SK-N-SH treated with all-trans-retinoic acid at 6 μM for 48 hours (cell line): ENCODE results near the gene STIM2.
"Not testable (repeated sequence)": the region's sequence is repeated elsewhere in the genome, so short reads cannot be mapped to it uniquely, and the experiment has no call there.

Experiments
- ATAC-seq: fragments of 200-7000 bp; cut with Tn5 transposase; 3 replicates; pipeline ENCODE4 v1.9.1; 2020; ENCODE audit warnings: mild to moderate bottlenecking, moderate library complexity
- BACH2 ChIP-seq: fragments of 250-450 bp; sonication (Bioruptor Pico); IDR thresholded peaks from 2 replicates; pipeline ENCODE4 v1.9.0; 2021; ENCODE audit warnings: mild to moderate bottlenecking, borderline replicate concordance
- CREB5 ChIP-seq: fragments of 250-450 bp; sonication (Bioruptor Pico); IDR thresholded peaks from 2 replicates; pipeline ENCODE4 v1.5.1; 2020; ENCODE audit warnings: low read depth, mild to moderate bottlenecking, moderate library complexity
- CSDC2 ChIP-seq: fragments of 250-450 bp; sonication (Bioruptor Pico); IDR thresholded peaks from 2 replicates; pipeline ENCODE4 v1.5.0; 2020; ENCODE audit warnings: mild to moderate bottlenecking, moderate library complexity
- CSRNP3 ChIP-seq: fragments of 250-450 bp; sonication (Bioruptor Pico); IDR thresholded peaks from 2 replicates; pipeline ENCODE4 v1.5.1; 2021; ENCODE audit warnings: mild to moderate bottlenecking, moderate library complexity
- ESRRG ChIP-seq: fragments of 250-450 bp; sonication (Bioruptor Pico); IDR thresholded peaks from 2 replicates; pipeline ENCODE4 v1.6.1; 2021; ENCODE audit warnings: mild to moderate bottlenecking
- ISL1 ChIP-seq: fragments of 250-450 bp; sonication (Bioruptor Pico); IDR thresholded peaks from 2 replicates; pipeline ENCODE4 v2.1.2; 2022; ENCODE audit warnings: mild to moderate bottlenecking, moderate library complexity
- PATZ1 ChIP-seq: fragments of 250-450 bp; sonication (Bioruptor Pico); IDR thresholded peaks from 2 replicates; pipeline ENCODE4 v1.8.0; 2020; ENCODE audit warnings: mild to moderate bottlenecking, moderate library complexity, borderline replicate concordance
- POU6F1 ChIP-seq: fragments of 250-450 bp; sonication (Bioruptor Pico); IDR thresholded peaks from 2 replicates; pipeline ENCODE4 v1.8.0; 2021; ENCODE audit warnings: low read depth, mild to moderate bottlenecking, moderate library complexity, borderline replicate concordance
- PPARA ChIP-seq: fragments of 250-450 bp; sonication (Bioruptor Pico); IDR thresholded peaks from 2 replicates; pipeline ENCODE4 v1.5.0; 2020; ENCODE audit warnings: mild to moderate bottlenecking, borderline replicate concordance
- SNAI2 ChIP-seq: fragments of 250-450 bp; sonication (Bioruptor Pico); IDR thresholded peaks from 2 replicates; pipeline ENCODE4 v1.5.0; 2020; ENCODE audit warnings: mild to moderate bottlenecking, moderate library complexity
- TCF4 ChIP-seq: fragments of 250-450 bp; sonication (Bioruptor Pico); IDR thresholded peaks from 2 replicates; pipeline ENCODE4 v1.8.0; 2021; ENCODE audit warnings: mild to moderate bottlenecking, moderate library complexity, borderline replicate concordance
- TOX ChIP-seq: fragments of 250-450 bp; sonication (Bioruptor Pico); IDR thresholded peaks from 2 replicates; pipeline ENCODE4 v1.8.0; 2021; ENCODE audit warnings: mild to moderate bottlenecking, moderate library complexity, borderline replicate concordance
- TSHZ2 ChIP-seq: fragments of 250-450 bp; sonication (Bioruptor Pico); IDR thresholded peaks from 2 replicates; pipeline ENCODE4 v1.5.0; 2020; ENCODE audit warnings: mild to moderate bottlenecking, moderate library complexity
- ZFP3 ChIP-seq: fragments of 250-450 bp; sonication (Bioruptor Pico); IDR thresholded peaks from 2 replicates; pipeline ENCODE4 v1.5.0; 2020; ENCODE audit warnings: mild to moderate bottlenecking, moderate library complexity
- ZFP30 ChIP-seq: fragments of 450-650 bp; formaldehyde crosslinking; IDR thresholded peaks from 2 replicates; pipeline ENCODE4 v1.5.0; 2022; ENCODE audit warnings: mild to moderate bottlenecking, moderate library complexity
- ZNF565 ChIP-seq: fragments of 450-650 bp; formaldehyde crosslinking; conservative IDR thresholded peaks from 2 replicates; pipeline ENCODE4 v1.5.0; 2020; ENCODE audit warnings: low read depth, mild to moderate bottlenecking, moderate library complexity
- ZNF70 ChIP-seq: fragments of 450-650 bp; formaldehyde crosslinking; IDR thresholded peaks from 2 replicates; pipeline ENCODE4 v1.5.0; 2020; ENCODE audit warnings: mild to moderate bottlenecking, moderate library complexity
- ZNF8 ChIP-seq: fragments of 450-650 bp; formaldehyde crosslinking; IDR thresholded peaks from 2 replicates; pipeline ENCODE4 v1.5.0; 2020; ENCODE audit warnings: mild to moderate bottlenecking, moderate library complexity

Gene STIM2

GRCh38 chr4:27024805-27025204, 164.2 kb downstream of the STIM2 start:
- ATAC-seq: no peak
- no peak for TF ChIP-seq ZNF70 (CRISPR knock-in tag)

- TF ChIP-seq CSRNP3 (CRISPR knock-in tag) (no peak), CSDC2 (CRISPR knock-in tag) (no peak), TCF4 (CRISPR knock-in tag) (no peak), SNAI2 (CRISPR knock-in tag) (no peak), ZNF70 (CRISPR knock-in tag) (no peak)
- TF ChIP-seq, all 23 proteins: peak for 0
- ATAC-seq: no peak
These were observed 166.8 kb downstream of the STIM2 start for GRCh38 chr4:27027428-27027827.

- not testable (repeated sequence) for ATAC-seq
These were observed 174.5 kb downstream of the STIM2 start for GRCh38 chr4:27035127-27035526.

- no peak for ATAC-seq
- TF ChIP-seq BACH2 (CRISPR knock-in tag): no peak
- TF ChIP-seq POU6F1: no peak
- TF ChIP-seq PATZ1 (CRISPR knock-in tag): no peak
- TF ChIP-seq CSRNP3 (CRISPR knock-in tag): no peak
- TF ChIP-seq ZNF565 (CRISPR knock-in tag): no peak
- no peak for TF ChIP-seq ZFP30 (CRISPR knock-in tag)
- TF ChIP-seq CREB5: no peak
- no peak for TF ChIP-seq ZFP3
- TF ChIP-seq ISL1 (CRISPR knock-in tag): no peak
- TF ChIP-seq TOX (CRISPR knock-in tag): no peak
- TF ChIP-seq CSDC2 (CRISPR knock-in tag): no peak
- TF ChIP-seq SNAI2 (CRISPR knock-in tag): no peak
- TF ChIP-seq TSHZ2: no peak
- no peak for TF ChIP-seq PPARA
- TF ChIP-seq, all 23 proteins: peak for 0
These were observed 179.7 kb downstream of the STIM2 start for GRCh38 chr4:27040356-27040755.

GRCh38 chr4:27042411-27042810, 181.8 kb downstream of the STIM2 start:
- TF ChIP-seq ZNF8 (CRISPR knock-in tag): no peak
- no peak for TF ChIP-seq BACH2 (CRISPR knock-in tag)
- TF ChIP-seq CREB5: no peak
- no peak for TF ChIP-seq ESRRG
- TF ChIP-seq ZNF70 (CRISPR knock-in tag): no peak
- TF ChIP-seq, all 23 proteins: peak for 0
- ATAC-seq: no peak
